Endothelial cell of umbilical vein (primary cell): ENCODE measurements around the gene TEKT5. TPM values are rescaled to one million over a fixed set of nuclear protein-coding genes. Genes with fewer than 3 reads are reported as not detected.

Experiments used
- BruUV-seq: library from RNA; stranded (reverse); fragments of 400-500 nt; replicated peaks from 2 replicates; lab custom pipeline; 2021; lab: Mats Ljungman, UMichigan
- CTCF ChIA-PET: fragments of 300-600, 350-600 bp; sonication (Branson Sonifier 250); formaldehyde crosslinking; loops from one replicate; lab custom pipeline; 2021; ENCODE audit warnings: antibody characterized with exemption, inconsistent platforms; lab: Charles Lee
- POLR2A ChIA-PET: fragments of 300-600, 350-600 bp; sonication (Branson Sonifier 250); formaldehyde crosslinking; loops from one replicate; lab custom pipeline; 2021; ENCODE audit warnings: antibody characterized with exemption, inconsistent platforms; lab: Charles Lee
- DNase-seq: peaks from one replicate; pipeline ENCODE4 v3.0.0-alpha.2; 2011; ENCODE audit warnings: low read depth, low spot score
- FAIRE-seq: peaks from 2 replicates; lab custom pipeline; 2011; peaks lifted over from hg19 to GRCh38; lab: Jason Lieb, UNC
- H2AFZ ChIP-seq: 2 replicates; pipeline ENCODE4 v1.6.0; 2012; ENCODE audit warnings: low read depth, low read length, control low read depth, inconsistent platforms
- H3K27ac ChIP-seq: 2 replicates; pipeline ENCODE4 v1.5.1; 2011; ENCODE audit warnings: low read depth, mild to moderate bottlenecking, control low read depth, low read length, moderate library complexity; ENCODE audit not compliant: insufficient read depth
- H3K27me3 ChIP-seq, 2 experiments: 2 replicates each; pipeline versions ENCODE4 v1.6.0 to v1.6.1; 2011; ENCODE audit warnings: low read length in 2 of 2, mixed read lengths in 1 of 2; ENCODE audit not compliant: control insufficient read depth in 2 of 2, insufficient read depth in 2 of 2
- H3K36me3 ChIP-seq, 2 experiments: 2 replicates in 1 of 2; 3 replicates in 1 of 2; pipeline ENCODE4 v1.5.1; 2011; ENCODE audit warnings: low read length in 2 of 2, mild to moderate bottlenecking in 1 of 2, moderate library complexity in 1 of 2; ENCODE audit not compliant: control insufficient read depth in 2 of 2, insufficient read depth in 2 of 2; ENCODE audit errors: extremely low read depth in 1 of 2
- H3K4me1 ChIP-seq: 3 replicates; pipeline ENCODE4 v1.5.1; 2011; ENCODE audit warnings: mild to moderate bottlenecking, low read length; ENCODE audit not compliant: control insufficient read depth, insufficient read depth; ENCODE audit errors: extremely low read depth
- H3K4me2 ChIP-seq: 2 replicates; pipeline ENCODE4 v1.6.1; 2011; ENCODE audit warnings: low read length, control low read depth, mixed read lengths; ENCODE audit not compliant: insufficient read depth
- H3K4me3 ChIP-seq, 3 experiments: fragments of 200-600 bp in 1 of 3; sonication (generic), shearing (Covaris generic) in 1 of 3; replicated peaks in 1 of 3; 2 replicates each; pipeline ENCODE4 v1.5.1; 2011 to 2016; ENCODE audit warnings: control low read depth in 3 of 3, low read length in 3 of 3, mild to moderate bottlenecking in 2 of 3, inconsistent platforms in 1 of 3, low read depth in 1 of 3, moderate library complexity in 1 of 3; ENCODE audit not compliant: insufficient read depth in 1 of 3
- H3K79me2 ChIP-seq: 2 replicates; pipeline ENCODE4 v1.6.0; 2012; ENCODE audit warnings: low read length, inconsistent platforms; ENCODE audit not compliant: control insufficient read depth, insufficient read depth
- H3K9ac ChIP-seq: replicated peaks from 2 replicates; pipeline ENCODE3; 2011; ENCODE audit warnings: low read length, control low read depth; ENCODE audit not compliant: insufficient read depth; ENCODE audit errors: extremely low read depth
- H3K9me1 ChIP-seq: replicated peaks from 3 replicates; pipeline ENCODE4 v1.6.0; 2011; ENCODE audit warnings: mild to moderate bottlenecking, low read length; ENCODE audit not compliant: control insufficient read depth, insufficient read depth; ENCODE audit errors: extremely low read depth
- H3K9me3 ChIP-seq: replicated peaks from 2 replicates; pipeline ENCODE4 v1.5.1; 2012; ENCODE audit warnings: low read length, inconsistent platforms; ENCODE audit not compliant: control insufficient read depth, insufficient read depth
- H4K20me1 ChIP-seq: replicated peaks from 2 replicates; pipeline ENCODE3; 2011; ENCODE audit warnings: mild to moderate bottlenecking, low read length; ENCODE audit not compliant: control insufficient read depth, insufficient read depth; ENCODE audit errors: extremely low read depth
- EZH2 ChIP-seq: IDR thresholded peaks from 2 replicates; pipeline ENCODE4 v1.6.1; 2012; ENCODE audit warnings: borderline replicate concordance, low read depth, mild to moderate bottlenecking, moderate library complexity, low read length, inconsistent platforms; ENCODE audit not compliant: severe bottlenecking
- FOS ChIP-seq: IDR thresholded peaks from 2 replicates; pipeline ENCODE4 v1.6.1; 2011; ENCODE audit warnings: mild to moderate bottlenecking, low read length, moderate library complexity, borderline replicate concordance; ENCODE audit not compliant: insufficient read depth
- GATA2 ChIP-seq: IDR thresholded peaks from 2 replicates; pipeline ENCODE4 v1.7.0; 2011; ENCODE audit warnings: low read depth, mild to moderate bottlenecking, moderate library complexity, mixed read lengths, low read length; ENCODE audit not compliant: insufficient read length, insufficient read depth
- JUN ChIP-seq: IDR thresholded peaks from 2 replicates; pipeline ENCODE4 v1.6.1; 2011; ENCODE audit warnings: borderline replicate concordance, low read depth; ENCODE audit not compliant: insufficient read length, insufficient read depth
- MYC ChIP-seq: IDR thresholded peaks from one replicate; pipeline ENCODE4 v1.6.1; 2011; ENCODE audit warnings: mild to moderate bottlenecking, low read depth, low read length
- POLR2A ChIP-seq: IDR thresholded peaks from 2 replicates; pipeline ENCODE4 v1.6.1; 2012; ENCODE audit warnings: low read depth, mild to moderate bottlenecking, control low read depth, low read length
- POLR2AphosphoS5 ChIP-seq: IDR thresholded peaks from 2 replicates; pipeline ENCODE4 v1.6.1; 2012; ENCODE audit warnings: low read depth, mild to moderate bottlenecking, control low read depth, low read length, moderate library complexity; ENCODE audit not compliant: insufficient read depth
- dilution Hi-C: fragments of 300-500 bp; cut with MboI; formaldehyde crosslinking; loops from one replicate; pipeline ENCODE4 v1.15.0; 2019; ENCODE audit warnings: low sequenced_read_pairs; ENCODE audit not compliant: extremely low pct_ligation_motif_present
- intact Hi-C: fragments of 100-400 bp; cut with micrococcal nuclease; formaldehyde crosslinking; loops from one replicate; pipeline ENCODE4 v1.10.0; 2022
- polyA plus RNA-seq, 4 experiments: library from polyadenylated mRNA; depleted of rRNA in 3 of 4; stranded (reverse) in 3 of 4; unstranded in 1 of 4; fragments of >200 nt; gene quantifications; 2 replicates each; pipeline versions ENCODE4 v1.2.1 to v1.2.3, GENCODE V29; 2011 to 2012; ENCODE audit warnings: missing spikeins in 1 of 4
- total RNA-seq: library from RNA; stranded (reverse); gene quantifications from 2 replicates; pipeline ENCODE4 v1.2.3, GENCODE V29; 2021
- TF ChIP-seq, protein P1 (sequence below): IDR thresholded peaks from 2 replicates; pipeline ENCODE4 v1.6.1; 2011; ENCODE audit not compliant: insufficient read depth, insufficient read length
- TF ChIP-seq, protein P2 (sequence below), 2 donors: IDR thresholded peaks; 1 replicate in 1 of 2; 2 replicates in 1 of 2; pipeline ENCODE4 v1.5.1; 2011; ENCODE audit warnings: low read length in 2 of 2, mild to moderate bottlenecking in 2 of 2, moderate library complexity in 2 of 2, control low read depth in 1 of 2, inconsistent platforms in 1 of 2, low read depth in 1 of 2; ENCODE audit not compliant: insufficient read depth in 1 of 2; ENCODE audit errors: extremely low read depth in 1 of 2

The TEKT5 gene
- total and polyA plus RNA-seq, 2 donors (not counting 3 experiments of a cell fraction or from before 2014, with no cell fraction given) = not detected

DNA sequence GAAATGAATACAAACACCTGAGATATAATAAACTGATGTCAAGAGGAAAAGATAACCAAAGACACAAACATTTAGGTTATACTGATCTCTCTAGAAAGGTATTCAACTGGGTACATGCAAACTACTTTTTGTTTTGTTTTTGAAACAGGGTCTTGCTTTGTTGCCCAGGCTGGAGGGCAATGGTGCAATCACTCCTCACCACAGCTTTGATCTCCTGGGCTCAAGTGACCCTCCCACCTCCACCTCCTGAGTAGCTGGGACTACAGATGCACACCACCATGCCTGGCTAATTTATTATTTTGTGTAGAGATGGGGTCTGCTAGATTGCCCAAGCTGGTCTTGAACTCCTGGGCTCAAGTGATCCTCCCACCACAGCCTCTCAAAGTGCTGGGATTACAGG lies 38.1 kb downstream of the TEKT5 start:
- no peaks in the 10 kb centered on the region for H3K79me2 ChIP-seq
- intact Hi-C loops = no loop called here
- dilution Hi-C loops = no loop called here
- H3K9me3 ChIP-seq = no peaks in the 10 kb centered on the region
- no peaks in the 10 kb centered on the region for H3K36me3 ChIP-seq
- TF ChIP-seq, protein P1, sequence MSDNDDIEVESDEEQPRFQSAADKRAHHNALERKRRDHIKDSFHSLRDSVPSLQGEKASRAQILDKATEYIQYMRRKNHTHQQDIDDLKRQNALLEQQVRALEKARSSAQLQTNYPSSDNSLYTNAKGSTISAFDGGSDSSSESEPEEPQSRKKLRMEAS = no peak
- TF ChIP-seq, protein P2, sequence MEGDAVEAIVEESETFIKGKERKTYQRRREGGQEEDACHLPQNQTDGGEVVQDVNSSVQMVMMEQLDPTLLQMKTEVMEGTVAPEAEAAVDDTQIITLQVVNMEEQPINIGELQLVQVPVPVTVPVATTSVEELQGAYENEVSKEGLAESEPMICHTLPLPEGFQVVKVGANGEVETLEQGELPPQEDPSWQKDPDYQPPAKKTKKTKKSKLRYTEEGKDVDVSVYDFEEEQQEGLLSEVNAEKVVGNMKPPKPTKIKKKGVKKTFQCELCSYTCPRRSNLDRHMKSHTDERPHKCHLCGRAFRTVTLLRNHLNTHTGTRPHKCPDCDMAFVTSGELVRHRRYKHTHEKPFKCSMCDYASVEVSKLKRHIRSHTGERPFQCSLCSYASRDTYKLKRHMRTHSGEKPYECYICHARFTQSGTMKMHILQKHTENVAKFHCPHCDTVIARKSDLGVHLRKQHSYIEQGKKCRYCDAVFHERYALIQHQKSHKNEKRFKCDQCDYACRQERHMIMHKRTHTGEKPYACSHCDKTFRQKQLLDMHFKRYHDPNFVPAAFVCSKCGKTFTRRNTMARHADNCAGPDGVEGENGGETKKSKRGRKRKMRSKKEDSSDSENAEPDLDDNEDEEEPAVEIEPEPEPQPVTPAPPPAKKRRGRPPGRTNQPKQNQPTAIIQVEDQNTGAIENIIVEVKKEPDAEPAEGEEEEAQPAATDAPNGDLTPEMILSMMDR (IDR thresholded peaks at IDR 0.05; ENCODE audit: extremely low read depth in 1 of 2, insufficient read depth in 1 of 2, low read depth in 1 of 2, low read length in 2 of 2) = no peak
- TF ChIP-seq JUN (no peak), FOS (no peak), GATA2 (no peak), EZH2 (no peak), POLR2AphosphoS5 (no peak), POLR2A (no peak), MYC (no peak)
- no peaks in the 10 kb centered on the region for H4K20me1 ChIP-seq
- POLR2A ChIA-PET = no interaction called here
- no peak overlapping the region for H3K4me3 ChIP-seq
- no peak for FAIRE-seq
- H3K4me2 ChIP-seq = no peak overlapping the region
- BruUV-seq = no TSS peak
- H3K4me1 ChIP-seq = no peaks in the 10 kb centered on the region
- no peaks in the 10 kb centered on the region for H3K27me3 ChIP-seq
- CTCF ChIA-PET = interaction anchor here (1.5 kb wide), 1 partner anchor 87 kb away, joined by 3 read pairs; the partner anchor contains the start of gene NUBP1
- DNase-seq = no peak
- H2AFZ ChIP-seq = no peak overlapping the region
- H3K9me1 ChIP-seq = no peaks in the 10 kb centered on the region
- H3K27ac ChIP-seq = no peak overlapping the region
- no peak overlapping the region for H3K9ac ChIP-seq
